NCI-H1105 treated with DMSO at 0.1 percent for 48 hours (cell line): ENCODE results near the gene HS3ST3B1.
A peak's percentile ranks its signal among the peaks of the same experiment; 100 is the strongest.

ENCODE experiments used
- DNase-seq: peaks from one replicate; lab custom pipeline; 2025; lab: John Stamatoyannopoulos, UW

The HS3ST3B1 gene

GRCh38 chr17:14300575-14301278 is at the start of gene HS3ST3B1:
HS3ST3B1 (plus strand) TSS chr17:14301081; CDS start chr17:14301519, 438 bp downstream.
- DNase-seq, result peak; percentile 99

- no peak for DNase-seq
These were observed 39.5 kb upstream of the HS3ST3B1 start for GRCh38 chr17:14261406-14261805.

GRCh38 chr17:14268264-14268663 is 32.6 kb upstream of the HS3ST3B1 start:
- DNase-seq, result no peak

- DNase-seq, result no peak
These were observed 31.4 kb upstream of the HS3ST3B1 start for GRCh38 chr17:14269473-14269872.

- DNase-seq, result no peak
These were observed 30.4 kb upstream of the HS3ST3B1 start for GRCh38 chr17:14270508-14270907.

- DNase-seq, result no peak
These were observed 24.2 kb upstream of the HS3ST3B1 start for GRCh38 chr17:14276535-14277250.

- DNase-seq, result no peak
These were observed 19.4 kb upstream of the HS3ST3B1 start for GRCh38 chr17:14281530-14281929.

GRCh38 chr17:14282726-14283125 is 18.2 kb upstream of the HS3ST3B1 start:
- peak; percentile 14 for DNase-seq

- peak; percentile 52 for DNase-seq
These were observed 11.7 kb upstream of the HS3ST3B1 start for GRCh38 chr17:14289162-14289561.

- DNase-seq, result no peak
These were observed 6.0 kb upstream of the HS3ST3B1 start for GRCh38 chr17:14294876-14295275.

GRCh38 chr17:14295676-14296075 is 5.2 kb upstream of the HS3ST3B1 start:
- no peak for DNase-seq

GRCh38 chr17:14296166-14296910 is 4.5 kb upstream of the HS3ST3B1 start:
- DNase-seq, result no peak

- DNase-seq, result peak; percentile 14
These were observed 3.6 kb upstream of the HS3ST3B1 start for GRCh38 chr17:14297161-14297851.

GRCh38 chr17:14298221-14298946 is 2.5 kb upstream of the HS3ST3B1 start:
- no peak for DNase-seq

- no peak for DNase-seq
These were observed 2.0 kb upstream of the HS3ST3B1 start for GRCh38 chr17:14298947-14299279.

- peak; percentile 28 for DNase-seq
These were observed 1.4 kb upstream of the HS3ST3B1 start for GRCh38 chr17:14299280-14300141.

- peak; percentile 85 for DNase-seq
These were observed 604 bp downstream of the HS3ST3B1 start for GRCh38 chr17:14301279-14302090.

GRCh38 chr17:14302091-14302430 is 1.2 kb downstream of the HS3ST3B1 start:
- DNase-seq, result peak; percentile 31

GRCh38 chr17:14302431-14303099 is 1.7 kb downstream of the HS3ST3B1 start:
- DNase-seq, result peak; percentile 66
